ENCODE results near the gene IQSEC3.

DNA sequence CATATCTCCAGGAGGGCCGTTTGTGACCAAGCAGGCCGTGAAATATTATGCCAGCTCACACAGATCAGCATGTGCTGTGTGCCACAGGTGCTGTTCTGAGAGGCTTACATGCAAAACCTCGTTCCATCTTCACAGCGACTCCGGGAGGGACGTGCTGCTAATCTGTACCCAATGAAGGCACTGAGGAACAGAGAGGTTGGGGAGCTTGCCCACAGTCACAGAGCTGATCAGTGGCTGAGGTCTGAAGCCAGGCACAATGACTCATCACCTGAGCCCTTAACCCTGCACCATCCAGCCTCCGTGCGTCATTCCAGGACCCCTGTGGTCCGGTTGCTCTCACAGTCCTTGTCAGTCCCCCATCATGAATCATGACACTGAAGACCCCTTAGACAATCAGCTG lies 80.7 kb downstream of the IQSEC3 start:
- TF ChIP-seq POLR2AphosphoS5 (IDR thresholded peaks at IDR 0.05; ENCODE audit: low read depth, low read length) (no peak), POLR2A (IDR thresholded peaks at IDR 0.05; ENCODE audit: low read depth, low read length) (no peak), TAF1 (IDR thresholded peaks at IDR 0.05; ENCODE audit: borderline replicate concordance, low read depth, low read length) (no peak)
